Measurements from ENCODE around the gene TBC1D13. TPM values are rescaled to one million over a fixed set of nuclear protein-coding genes. Genes with fewer than 3 reads are reported as not detected.

Gene TBC1D13
- total RNA-seq, 1 experiment from 2014 or later, result 39.9 TPM

GRCh38 chr9:128833696-128834095 lies 46.6 kb downstream of the TBC1D13 start:
- Mint-ChIP-seq H3K9me3 (ENCODE audit: unreplicated experiment) (no peaks in the 10 kb centered on the region), H3K36me3 (ENCODE audit: insufficient read depth, unreplicated experiment) (peaks cover 21% of the 10 kb centered on the region), H3K27me3 (ENCODE audit: insufficient read depth, unreplicated experiment) (no peaks in the 10 kb centered on the region), H3K4me1 (ENCODE audit: low read depth, unreplicated experiment) (peaks cover 16% of the 10 kb centered on the region), H3K4me3 (ENCODE audit: unreplicated experiment) (no peak overlapping the region), H3K27ac (ENCODE audit: unreplicated experiment) (no peak overlapping the region)
- no TSS peak for BruUV-seq (replicated peaks)
- intact Hi-C loops (cut with micrococcal nuclease; ENCODE audit: unreplicated experiment), result no loop called here
- no peaks in the 10 kb centered on the region; the same call in none of the 2 replicates for H3K36me3 ChIP-seq (ENCODE audit: control insufficient read depth, insufficient read depth, low read length)
- no peaks in the 10 kb centered on the region for H3K9me3 ChIP-seq
- no peak for TF ChIP-seq CTCF (IDR thresholded peaks at IDR 0.05; ENCODE audit: insufficient read depth in 1 of 2, low read depth in 1 of 2, low read length in 1 of 2, severe bottlenecking in 1 of 2, unreplicated experiment in 1 of 2)
- DNase-seq, result no peak
- ChIA-PET POLR2A (no interaction called here), CTCF (no interaction called here)
- H3K27me3 ChIP-seq (replicated peaks; ENCODE audit: control insufficient read depth, insufficient read depth, low read length), result no peaks in the 10 kb centered on the region
- H3K4me1 ChIP-seq, result peaks cover 16% of the 10 kb centered on the region
- no peak overlapping the region for H3K4me3 ChIP-seq (ENCODE audit: low read depth, low read length)

- DNase-seq, result no peak
- ChIA-PET POLR2A (no interaction called here), CTCF (no interaction called here)
- peaks cover 12% of the 10 kb centered on the region for H3K36me3 Mint-ChIP-seq (ENCODE audit: insufficient read depth, unreplicated experiment)
- H3K4me1 ChIP-seq, result peaks cover 20% of the 10 kb centered on the region
- H3K4me1 Mint-ChIP-seq (ENCODE audit: low read depth, unreplicated experiment), result peaks cover 12% of the 10 kb centered on the region
- H3K27ac Mint-ChIP-seq (ENCODE audit: unreplicated experiment), result no peak overlapping the region
- H3K27me3 ChIP-seq (replicated peaks; ENCODE audit: control insufficient read depth, insufficient read depth, low read length), result no peaks in the 10 kb centered on the region
- no peak overlapping the region for H3K4me3 ChIP-seq (ENCODE audit: low read depth, low read length)
- H3K36me3 ChIP-seq (ENCODE audit: control insufficient read depth, insufficient read depth, low read length), result no peaks in the 10 kb centered on the region; the same call in none of the 2 replicates
- no peaks in the 10 kb centered on the region for H3K27me3 Mint-ChIP-seq (ENCODE audit: insufficient read depth, unreplicated experiment)
- no peaks in the 10 kb centered on the region for H3K9me3 Mint-ChIP-seq (ENCODE audit: unreplicated experiment)
- intact Hi-C loops (cut with micrococcal nuclease; ENCODE audit: unreplicated experiment), result no loop called here
- no peaks in the 10 kb centered on the region for H3K9me3 ChIP-seq
- TF ChIP-seq CTCF (IDR thresholded peaks at IDR 0.05; ENCODE audit: insufficient read depth in 1 of 2, low read depth in 1 of 2, low read length in 1 of 2, severe bottlenecking in 1 of 2, unreplicated experiment in 1 of 2), result no peak
- no TSS peak for BruUV-seq (replicated peaks)
- no peak overlapping the region for H3K4me3 Mint-ChIP-seq (ENCODE audit: unreplicated experiment)
Observed at GRCh38 chr9:128835246-128836210, 48.5 kb downstream of the TBC1D13 start.

- H3K27me3 Mint-ChIP-seq (ENCODE audit: insufficient read depth, unreplicated experiment), result no peaks in the 10 kb centered on the region
Observed at GRCh38 chr9:128836509-128837145, 49.6 kb downstream of the TBC1D13 start.

More at GRCh38 chr9:128836509-128837145, 49.6 kb downstream of the TBC1D13 start:
- no peak for TF ChIP-seq CTCF (IDR thresholded peaks at IDR 0.05; ENCODE audit: insufficient read depth in 1 of 2, low read depth in 1 of 2, low read length in 1 of 2, severe bottlenecking in 1 of 2, unreplicated experiment in 1 of 2)
- POLR2A ChIA-PET, result no interaction called here
- Mint-ChIP-seq H3K36me3 (ENCODE audit: insufficient read depth, unreplicated experiment) (peaks cover 12% of the 10 kb centered on the region), H3K4me3 (ENCODE audit: unreplicated experiment) (no peak overlapping the region), H3K27ac (ENCODE audit: unreplicated experiment) (no peak overlapping the region), H3K4me1 (ENCODE audit: low read depth, unreplicated experiment) (peaks cover 12% of the 10 kb centered on the region), H3K9me3 (ENCODE audit: unreplicated experiment) (no peaks in the 10 kb centered on the region)
- Histone ChIP-seq H3K4me1 (peaks cover 20% of the 10 kb centered on the region), H3K36me3 (ENCODE audit: control insufficient read depth, insufficient read depth, low read length) (no peaks in the 10 kb centered on the region; the same call in none of the 2 replicates), H3K4me3 (ENCODE audit: low read depth, low read length) (no peak overlapping the region), H3K9me3 (no peaks in the 10 kb centered on the region), H3K27me3 (replicated peaks; ENCODE audit: control insufficient read depth, insufficient read depth, low read length) (no peaks in the 10 kb centered on the region)
- CTCF ChIA-PET, result no interaction called here
- BruUV-seq (replicated peaks), result no TSS peak
- no peak for DNase-seq
- intact Hi-C loops (cut with micrococcal nuclease; ENCODE audit: unreplicated experiment), result no loop called here

Data from Caco-2 (cell line).